Stimulated activated CD4-positive, alpha-beta T cell treated with anti-CD3 and anti-CD28 coated beads, Interleukin-1b, Interleukin-23, amount 100 ng/mL, for 1 hour (primary cell): ENCODE results near the gene TEX29.

Source experiments
- DNase-seq, 2 donors: peaks; one replicate each; pipeline ENCODE4 v3.0.0-alpha.2; 2020; ENCODE audit warnings: low read depth in 2 of 2

The TEX29 gene

GRCh38 chr13:111322001-111322915, 1.8 kb downstream of the TEX29 start:
- DNase-seq, result no peak

- no peak for DNase-seq
Measured at GRCh38 chr13:111322916-111323331, 2.5 kb downstream of the TEX29 start.

DNA sequence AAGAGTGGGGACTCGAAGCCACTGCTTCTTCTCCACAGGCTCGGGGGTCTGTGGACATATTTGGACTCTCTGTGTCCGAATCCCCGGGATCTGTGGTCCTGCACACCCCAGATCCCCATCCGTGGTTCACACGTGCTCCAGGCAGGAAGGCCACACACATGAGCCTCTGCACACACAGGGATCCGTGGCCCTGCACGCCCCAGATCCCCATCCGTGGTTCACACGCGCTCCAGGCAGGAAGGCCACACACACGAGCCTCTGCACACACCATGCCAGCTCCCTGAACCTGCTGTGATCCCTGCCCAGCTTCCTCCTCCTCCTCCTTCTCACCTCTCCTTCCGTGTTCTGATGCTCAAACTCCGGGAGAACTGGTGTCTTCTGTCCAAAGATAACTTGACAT, 3.1 kb downstream of the TEX29 start:
- DNase-seq, result no peak

GRCh38 chr13:111323950-111324651, 3.7 kb downstream of the TEX29 start:
- no peak for DNase-seq

- no peak for DNase-seq
Measured at GRCh38 chr13:111324736-111325135, 4.3 kb downstream of the TEX29 start.

DNA sequence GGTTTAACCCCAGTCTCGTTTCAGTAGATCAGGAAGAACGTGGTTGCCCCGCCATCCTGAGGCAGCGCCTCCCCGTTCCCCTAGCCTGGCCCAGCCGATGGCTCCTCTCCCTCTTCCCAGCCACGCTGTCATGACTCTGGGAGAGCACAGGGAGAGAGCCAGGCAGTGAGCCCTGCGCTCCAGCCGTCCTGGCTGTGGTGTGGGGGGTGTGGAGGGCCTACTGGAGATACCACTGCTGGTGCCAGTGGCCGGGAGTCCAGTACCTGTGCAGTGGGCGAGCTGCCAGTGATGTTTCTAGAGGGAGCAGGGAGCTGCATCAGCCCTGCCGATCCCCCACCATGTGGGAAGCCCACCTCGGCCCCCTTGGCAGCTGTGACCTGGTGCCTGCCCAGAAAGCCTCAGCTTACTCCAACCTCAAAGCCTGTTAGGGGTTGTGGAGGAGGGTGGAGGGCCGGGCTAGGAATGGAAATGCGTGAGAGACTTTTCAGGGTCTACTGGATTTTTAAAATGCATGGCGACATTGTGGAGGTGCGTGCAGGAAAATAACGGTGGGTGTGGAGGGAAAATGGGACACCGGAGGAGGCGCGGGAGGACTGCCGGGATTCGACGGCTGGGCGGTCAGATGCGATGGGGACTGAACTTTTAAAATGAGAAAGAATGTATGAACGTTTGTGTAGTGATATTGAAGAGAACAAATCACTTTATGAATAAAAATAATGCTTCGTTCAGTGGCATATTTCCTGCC, 4.9 kb downstream of the TEX29 start:
- DNase-seq, result no peak

DNA sequence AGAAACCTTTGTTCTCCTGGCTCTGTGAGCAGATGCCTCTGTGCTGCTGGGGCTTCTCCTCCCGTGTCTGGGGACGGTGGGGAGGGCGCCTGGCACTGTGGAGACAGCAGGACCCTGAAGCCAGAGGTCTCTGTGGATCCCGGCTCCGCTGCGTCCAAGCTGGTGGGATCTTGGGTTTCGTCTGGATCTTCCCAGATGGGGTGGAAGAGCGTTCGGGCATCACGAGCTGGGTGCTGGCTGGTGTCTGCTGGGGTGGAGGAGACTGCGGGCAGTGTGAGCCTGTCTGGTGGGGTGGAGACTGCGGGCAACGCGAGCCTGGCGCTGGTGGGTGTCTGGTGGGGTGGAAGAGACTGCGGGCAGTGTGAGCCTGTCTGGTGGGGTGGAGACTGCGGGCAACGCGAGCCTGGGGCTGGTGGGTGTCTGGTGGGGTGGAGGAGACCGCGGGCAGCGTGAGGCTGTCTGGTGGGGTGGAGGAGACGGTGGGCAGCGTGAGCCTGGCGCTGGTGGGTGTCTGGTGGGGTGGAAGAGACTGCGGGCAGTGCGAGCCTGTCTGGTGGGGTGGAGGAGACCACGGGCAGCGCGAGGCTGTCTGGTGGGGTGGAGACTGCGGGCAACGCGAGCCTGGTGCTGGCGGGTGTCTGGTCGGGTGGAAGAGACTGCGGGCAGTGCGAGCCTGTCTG, 5.6 kb downstream of the TEX29 start:
- no peak for DNase-seq

DNA sequence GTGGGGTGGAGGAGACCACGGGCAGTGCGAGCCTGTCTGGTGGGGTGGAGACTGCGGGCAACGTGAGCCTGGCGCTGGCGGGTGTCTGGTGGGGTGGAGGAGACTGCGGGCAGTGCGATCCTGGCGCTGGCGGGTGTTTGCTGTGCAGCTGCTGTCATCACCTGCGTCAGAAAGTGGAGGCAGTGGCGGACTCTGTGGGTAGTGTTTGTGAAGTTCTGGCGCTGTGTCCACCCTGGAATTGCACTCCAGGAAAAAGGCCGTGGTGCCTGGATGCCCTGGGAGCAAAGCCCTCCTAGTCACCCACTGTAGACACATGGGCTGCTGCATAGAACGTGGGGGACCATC, 6.2 kb downstream of the TEX29 start:
- DNase-seq, result no peak

GRCh38 chr13:111326981-111327642, 6.7 kb downstream of the TEX29 start:
- DNase-seq, result no peak

DNA sequence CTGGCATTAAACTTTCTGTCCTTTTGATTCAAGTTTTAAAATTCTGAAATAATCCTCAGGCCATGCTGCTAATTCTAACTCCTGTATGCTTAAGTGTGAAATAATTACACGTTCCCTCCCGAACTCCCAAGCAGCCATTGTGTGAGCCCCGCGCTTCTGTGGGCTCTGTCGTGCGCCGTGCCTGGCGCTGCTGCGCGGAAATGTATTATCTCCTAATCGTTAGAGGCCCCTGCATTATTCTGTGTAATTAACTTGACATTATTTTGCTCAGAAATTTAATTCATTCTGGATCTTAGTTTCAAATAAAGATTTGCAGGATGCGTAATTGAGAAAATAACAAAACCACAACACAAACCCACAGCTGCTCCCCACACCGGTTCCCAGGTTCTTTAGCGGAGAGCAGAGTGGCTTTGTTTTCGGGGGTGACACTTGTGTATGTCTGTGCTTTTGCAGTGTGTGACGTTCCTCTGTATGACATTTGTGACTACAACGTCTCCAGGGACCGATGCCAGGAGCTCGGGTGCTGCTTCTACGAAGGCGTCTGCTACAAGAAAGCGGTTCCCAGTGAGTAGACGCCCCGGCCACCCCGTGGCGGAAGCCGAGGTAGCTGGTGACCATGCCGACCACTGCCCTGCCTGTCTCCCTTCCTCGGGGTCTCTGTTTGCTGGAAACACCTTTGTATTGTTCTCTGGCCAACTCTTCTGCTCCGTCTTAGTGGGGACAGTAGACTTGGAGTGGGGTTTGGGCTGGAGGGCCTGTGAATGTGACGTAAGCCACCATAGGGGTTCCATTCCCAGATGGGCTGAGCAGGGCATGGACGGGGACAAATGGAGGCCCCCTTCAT, 7.5 kb downstream of the TEX29 start:
- DNase-seq, result no peak

DNA sequence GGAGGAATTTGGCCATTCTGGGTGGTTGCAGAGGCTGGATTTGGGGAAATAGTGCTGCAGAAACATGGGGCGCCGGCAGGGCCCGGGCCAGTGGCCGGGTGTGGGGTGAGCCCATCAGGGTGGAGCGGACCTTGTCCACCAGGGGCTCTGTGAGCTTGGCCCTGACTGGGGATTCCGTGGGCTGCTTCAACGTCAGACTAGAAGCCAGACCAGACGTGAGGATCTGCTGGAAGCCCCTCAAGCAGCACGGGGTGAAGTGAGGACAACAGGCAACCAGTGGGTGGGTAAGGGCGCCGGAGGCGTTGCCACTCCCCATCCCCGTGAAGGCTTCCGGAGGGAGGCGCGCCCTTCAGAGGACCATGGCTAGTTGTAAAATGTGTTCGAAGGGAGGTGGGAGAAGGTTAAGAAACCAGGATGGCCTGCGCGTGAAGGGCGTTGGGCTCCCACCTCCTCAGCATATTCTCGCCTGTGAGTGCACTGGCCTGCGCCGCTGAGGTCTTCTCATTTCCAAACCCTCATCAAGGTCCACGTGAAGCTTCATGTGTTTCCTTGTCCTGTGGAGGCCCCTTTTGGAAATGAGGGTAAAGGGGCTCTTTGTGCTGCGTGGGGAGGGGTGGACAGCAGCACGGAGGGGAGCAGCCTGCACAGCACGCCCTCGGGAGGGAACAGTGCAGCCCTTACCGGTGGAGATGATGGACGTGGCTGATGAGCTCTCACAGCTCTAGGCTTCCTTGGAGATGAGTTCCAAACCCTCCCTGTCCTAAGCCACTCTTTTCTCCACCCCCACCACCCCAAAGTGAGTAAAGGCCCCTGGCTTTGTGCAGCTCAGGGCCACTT, 8.3 kb downstream of the TEX29 start:
- no peak for DNase-seq

- DNase-seq, result no peak
Measured at GRCh38 chr13:111329641-111330040, 9.2 kb downstream of the TEX29 start.

DNA sequence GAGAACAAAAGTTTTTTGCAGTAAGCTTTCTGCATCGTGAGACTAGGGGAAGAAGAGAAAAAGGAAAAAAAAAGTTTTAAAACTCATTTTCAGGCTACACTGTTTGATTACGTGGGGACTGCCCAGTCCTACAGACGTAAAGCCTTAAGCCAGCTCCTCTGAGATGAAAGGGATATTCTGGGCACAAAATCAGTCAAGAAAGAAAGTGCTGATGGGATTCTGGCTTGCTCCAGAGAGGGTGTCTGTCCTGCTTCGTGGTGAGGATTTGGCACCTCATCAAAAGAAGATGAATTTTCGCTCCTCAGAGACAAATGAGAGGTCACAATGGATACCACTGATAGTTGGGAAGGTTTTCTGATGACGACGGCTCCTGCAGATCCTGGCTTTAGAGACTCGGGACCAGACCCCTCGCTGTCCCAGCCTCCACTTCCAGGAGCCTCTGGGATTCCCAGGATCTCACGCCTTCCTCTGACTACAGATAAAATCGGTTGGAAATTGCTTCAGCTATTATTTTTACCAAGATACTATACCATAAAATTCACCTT, 9.7 kb downstream of the TEX29 start:
- DNase-seq, result no peak

GRCh38 chr13:111335298-111335697, 14.9 kb downstream of the TEX29 start:
- DNase-seq, result no peak

- no peak for DNase-seq
Measured at GRCh38 chr13:111336666-111337065, 16.2 kb downstream of the TEX29 start.

GRCh38 chr13:111337206-111337605, 16.8 kb downstream of the TEX29 start:
- DNase-seq, result no peak

GRCh38 chr13:111337741-111338140, 17.3 kb downstream of the TEX29 start:
- no peak for DNase-seq

DNA sequence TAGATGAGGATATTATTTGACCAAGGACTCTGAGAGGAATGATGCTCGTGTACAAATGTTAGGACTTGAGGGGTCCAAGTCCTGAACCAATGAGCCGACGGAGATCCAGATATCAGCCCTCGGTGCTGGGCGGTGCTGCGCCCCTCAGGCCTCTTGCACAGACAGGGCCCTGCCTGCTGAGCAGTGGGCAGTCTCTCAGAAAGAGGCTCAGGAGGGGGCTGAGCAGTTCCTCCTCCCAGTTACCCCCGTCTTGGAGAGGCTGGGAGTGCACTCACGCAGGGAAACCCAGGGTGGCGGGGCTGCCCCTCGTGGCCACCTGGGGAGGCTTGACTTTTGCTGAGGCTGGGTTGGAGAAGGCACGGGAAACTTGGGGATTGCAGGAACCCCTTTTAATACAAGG, 18.4 kb downstream of the TEX29 start:
- DNase-seq, result no peak
